ENCODE measurements around the gene SEC61A1. TPM values are rescaled to one million over a fixed set of nuclear protein-coding genes. Genes with fewer than 3 reads are reported as not detected.
A peak's percentile ranks its signal among the peaks of the same experiment; 100 is the strongest.

The SEC61A1 gene
- total and polyA plus RNA-seq, 8 donors, result 36.8 to 200 (median 80.7) TPM

DNA sequence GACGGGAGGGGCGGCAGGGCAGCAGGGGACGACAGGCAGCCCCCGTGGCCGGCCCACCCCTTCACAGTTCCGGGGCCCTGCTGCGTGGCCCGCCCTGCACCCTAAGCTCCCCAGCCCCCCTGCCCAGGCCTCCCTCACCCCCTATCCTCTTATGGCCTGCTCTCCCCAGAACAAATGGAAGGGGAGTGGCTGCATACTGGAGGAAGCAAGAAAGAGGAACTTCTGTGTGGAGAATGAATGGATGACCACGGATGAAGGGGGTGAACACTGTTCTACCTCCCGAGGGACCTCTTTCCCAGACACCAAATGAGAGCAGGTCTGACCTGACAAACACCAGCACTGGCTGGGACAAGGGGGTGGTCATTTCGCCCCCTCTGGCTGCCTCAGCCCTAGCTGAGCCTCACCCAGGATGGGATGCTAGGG is 25.0 kb downstream of the SEC61A1 start:
- Histone ChIP-seq H3K4me3 (peak overlapping the region; percentile 46 to 68 (median 51)), H3K9me3 (no peaks in the 10 kb centered on the region), H3K27me3 (no peaks in the 10 kb centered on the region), H3K27ac (peak overlapping the region in 3 of 5 donors; percentile 41 to 79 (median 76)), H3K36me3 (peaks cover 7 to 51% (median 34%) of the 10 kb centered on the region in 4 donors), H3K4me1 (peaks cover 27 to 58% (median 54%) of the 10 kb centered on the region in 4 donors)
- whole genome bisulfite sequencing, 5 donors, result 14 to 25% (median 23%) methylated on average over 6 to 11 of the region's 11 CpGs
- DNase-seq, result peak in 1 of 2 donors; percentile 52
- TF ChIP-seq POLR2AphosphoS5 (IDR thresholded peaks at IDR 0.05) (no peak), POLR2A (IDR thresholded peaks at IDR 0.05) (no peak)
- TF ChIP-seq, protein P1, sequence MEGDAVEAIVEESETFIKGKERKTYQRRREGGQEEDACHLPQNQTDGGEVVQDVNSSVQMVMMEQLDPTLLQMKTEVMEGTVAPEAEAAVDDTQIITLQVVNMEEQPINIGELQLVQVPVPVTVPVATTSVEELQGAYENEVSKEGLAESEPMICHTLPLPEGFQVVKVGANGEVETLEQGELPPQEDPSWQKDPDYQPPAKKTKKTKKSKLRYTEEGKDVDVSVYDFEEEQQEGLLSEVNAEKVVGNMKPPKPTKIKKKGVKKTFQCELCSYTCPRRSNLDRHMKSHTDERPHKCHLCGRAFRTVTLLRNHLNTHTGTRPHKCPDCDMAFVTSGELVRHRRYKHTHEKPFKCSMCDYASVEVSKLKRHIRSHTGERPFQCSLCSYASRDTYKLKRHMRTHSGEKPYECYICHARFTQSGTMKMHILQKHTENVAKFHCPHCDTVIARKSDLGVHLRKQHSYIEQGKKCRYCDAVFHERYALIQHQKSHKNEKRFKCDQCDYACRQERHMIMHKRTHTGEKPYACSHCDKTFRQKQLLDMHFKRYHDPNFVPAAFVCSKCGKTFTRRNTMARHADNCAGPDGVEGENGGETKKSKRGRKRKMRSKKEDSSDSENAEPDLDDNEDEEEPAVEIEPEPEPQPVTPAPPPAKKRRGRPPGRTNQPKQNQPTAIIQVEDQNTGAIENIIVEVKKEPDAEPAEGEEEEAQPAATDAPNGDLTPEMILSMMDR (IDR thresholded peaks at IDR 0.05), result no peak
- intact Hi-C loops (cut with DNase I; ENCODE audit: low total_unique reads), result loop anchor here (10.0 kb wide), 1 partner anchor 418 kb away; the partner anchor contains the start of gene GATA2

DNA sequence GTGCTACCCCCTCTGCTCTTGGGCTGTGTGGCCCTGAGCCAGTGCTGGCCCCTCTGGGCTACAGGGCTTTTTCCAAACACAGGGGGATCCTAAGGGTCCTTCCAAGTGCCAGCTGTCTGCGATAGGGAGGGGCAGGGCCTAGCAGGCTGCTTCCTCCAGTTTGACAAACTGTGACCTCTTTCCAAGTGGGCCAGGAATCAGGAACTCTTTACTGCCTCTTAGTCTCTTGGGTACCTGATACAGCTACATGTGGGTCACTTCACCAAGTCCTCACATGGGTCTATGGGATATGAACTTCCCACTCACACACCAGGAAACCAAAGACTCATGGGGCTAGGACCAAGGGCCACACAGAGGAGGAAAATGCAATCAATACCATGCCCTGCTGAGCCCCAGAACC is 25.4 kb downstream of the SEC61A1 start:
- no peak for DNase-seq
- Histone ChIP-seq H3K27me3 (no peaks in the 10 kb centered on the region), H3K36me3 (peaks cover 3 to 51% (median 34%) of the 10 kb centered on the region in 4 donors), H3K4me3 (no peak overlapping the region), H3K9me3 (no peaks in the 10 kb centered on the region), H3K27ac (peak overlapping the region in 1 of 5 donors; percentile 76), H3K4me1 (peaks cover 32 to 58% (median 56%) of the 10 kb centered on the region in 4 donors)
- intact Hi-C loops (cut with DNase I; ENCODE audit: low total_unique reads), result loop anchor here (10.0 kb wide), 1 partner anchor 417 kb away; the partner anchor contains the start of gene GATA2
- WGBS, 5 donors, result 0 to 71% (median 45%) methylated on average over 1 of the region's 1 CpG; no CpG with 5 or more reads in 1 of the 5 donors
- TF ChIP-seq POLR2A (IDR thresholded peaks at IDR 0.05), result no peak
- TF ChIP-seq, protein P1 (IDR thresholded peaks at IDR 0.05), result no peak
- TF ChIP-seq EP300 (IDR thresholded peaks at IDR 0.05), result no peak
- TF ChIP-seq POLR2AphosphoS5 (IDR thresholded peaks at IDR 0.05), result no peak

DNA sequence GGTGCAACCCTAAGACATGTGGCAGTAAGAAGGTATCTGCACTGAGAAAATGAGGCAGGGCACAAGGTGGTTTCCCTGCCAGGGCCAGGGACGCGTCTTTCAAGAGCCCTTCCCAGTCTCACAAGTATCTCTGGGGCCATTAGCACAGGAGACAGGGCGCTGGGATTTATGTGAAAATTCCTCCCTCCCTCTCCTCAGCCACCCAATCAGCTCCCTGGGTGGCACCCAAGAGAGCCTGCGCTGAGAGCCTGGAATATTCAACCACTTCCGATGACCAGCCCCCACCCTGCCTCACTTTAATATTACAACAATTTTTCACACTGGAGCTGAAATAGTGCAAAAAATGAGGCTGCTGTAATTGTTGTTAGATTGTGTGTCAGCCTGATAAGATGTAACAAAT is 26.1 kb downstream of the SEC61A1 start:
- intact Hi-C loops (cut with DNase I; ENCODE audit: low total_unique reads), result loop anchor here (10.0 kb wide), 1 partner anchor 416 kb away; the partner anchor contains the start of gene GATA2
- 92 to 98% (median 95%) methylated on average over 5 of the region's 5 CpGs for WGBS, 5 donors
- DNase-seq, result no peak
- Histone ChIP-seq H3K4me1 (peaks cover 37 to 58% (median 56%) of the 10 kb centered on the region in 4 donors), H3K27ac (no peak overlapping the region), H3K27me3 (no peaks in the 10 kb centered on the region), H3K4me3 (no peak overlapping the region), H3K36me3 (peaks cover 0 to 46% (median 32%) of the 10 kb centered on the region in 4 donors), H3K9me3 (no peaks in the 10 kb centered on the region)
- TF ChIP-seq POLR2AphosphoS5 (IDR thresholded peaks at IDR 0.05) (no peak), EP300 (IDR thresholded peaks at IDR 0.05) (no peak), POLR2A (IDR thresholded peaks at IDR 0.05) (no peak)
- TF ChIP-seq, protein P1 (IDR thresholded peaks at IDR 0.05), result no peak

DNA sequence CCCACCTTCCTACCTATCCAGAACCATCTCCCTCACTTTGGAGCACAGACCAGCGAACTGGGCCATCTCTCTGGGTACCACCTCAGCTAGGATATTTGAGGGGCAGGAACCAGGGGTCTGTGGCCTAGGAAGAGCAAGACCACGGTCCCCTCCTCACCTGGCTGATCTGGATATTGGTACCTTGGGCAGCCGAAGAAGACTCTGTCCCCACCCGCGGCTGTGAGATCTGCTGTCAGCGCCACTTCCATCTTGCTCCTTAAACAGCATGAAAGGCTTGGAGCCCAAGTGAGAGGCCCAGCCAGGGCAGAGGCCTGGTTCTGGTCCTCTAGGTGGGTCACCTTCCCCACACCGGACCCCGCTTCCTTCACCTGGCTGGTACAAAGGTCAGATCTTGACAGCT is 26.6 kb downstream of the SEC61A1 start:
- Histone ChIP-seq H3K27me3 (no peaks in the 10 kb centered on the region), H3K4me3 (no peak overlapping the region), H3K4me1 (peaks cover 43 to 62% (median 59%) of the 10 kb centered on the region in 4 donors), H3K27ac (no peak overlapping the region), H3K9me3 (no peaks in the 10 kb centered on the region), H3K36me3 (peaks cover 0 to 43% (median 33%) of the 10 kb centered on the region in 4 donors)
- WGBS, 5 donors, result 86 to 98% (median 92%) methylated on average over 4 to 8 of the region's 8 CpGs
- TF ChIP-seq, protein P1 (IDR thresholded peaks at IDR 0.05), result no peak
- TF ChIP-seq EP300 (IDR thresholded peaks at IDR 0.05) (no peak), POLR2AphosphoS5 (IDR thresholded peaks at IDR 0.05) (no peak), POLR2A (IDR thresholded peaks at IDR 0.05) (no peak)
- intact Hi-C loops (cut with DNase I; ENCODE audit: low total_unique reads), result loop anchor here (10.0 kb wide), 1 partner anchor 416 kb away; the partner anchor contains the start of gene GATA2
- DNase-seq, result no peak
